ENCODE data around the gene APC2. TPM values are rescaled to one million over a fixed set of nuclear protein-coding genes. Genes with fewer than 3 reads are reported as not detected.
A peak's percentile ranks its signal among the peaks of the same experiment; 100 is the strongest.

The APC2 gene
- total and polyA plus RNA-seq, 2 donors (not counting 1 experiment from before 2014, with no cell fraction given) = 0.12 to 0.16 TPM

DNA sequence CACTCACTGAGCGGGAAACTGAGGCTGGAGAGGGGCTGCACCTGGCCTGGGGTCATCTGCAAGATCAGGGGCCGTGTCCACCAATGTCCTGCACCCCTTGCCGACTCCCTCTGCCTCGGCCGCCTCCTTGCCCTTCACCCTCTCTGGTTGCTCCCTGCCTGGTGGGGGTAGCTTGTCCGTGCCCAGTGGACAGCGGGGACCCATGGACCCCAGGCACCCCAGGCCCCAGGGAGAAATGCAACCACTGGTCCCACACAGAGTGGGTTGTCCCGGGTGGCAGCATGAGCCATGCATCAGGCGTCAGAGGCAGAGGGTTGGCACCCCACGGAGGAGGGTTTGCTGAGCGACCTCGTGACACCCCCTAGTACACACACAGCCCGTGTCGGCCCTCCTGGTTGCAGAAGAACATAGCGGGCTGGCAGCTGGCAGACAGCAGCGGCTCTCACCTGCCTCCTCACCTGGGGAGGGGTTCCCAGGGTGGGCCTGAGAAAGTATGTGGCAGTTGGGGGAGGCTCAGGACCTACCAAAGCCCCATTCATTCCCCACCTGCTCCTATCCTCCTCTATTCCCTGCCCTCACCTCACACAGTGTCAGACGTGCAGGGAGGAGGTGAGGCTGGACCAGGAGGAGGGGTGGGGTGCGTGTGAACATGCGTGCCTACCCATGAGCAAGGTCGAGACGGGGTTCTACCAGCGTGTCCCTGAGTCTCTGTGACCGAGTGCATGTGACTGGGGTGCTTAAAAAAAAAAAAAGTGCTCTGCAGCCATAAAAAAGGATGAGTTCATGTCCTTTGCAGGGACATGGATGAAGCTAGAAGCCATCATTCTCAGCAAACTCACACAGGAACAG, 54.2 kb downstream of the APC2 start:
- Histone ChIP-seq H3K27ac (ENCODE audit: low read length in 2 of 2) (no peak overlapping the region), H2AFZ (ENCODE audit: insufficient read depth, low read depth, low read length, poor library complexity, severe bottlenecking) (no peak overlapping the region), H3K4me3 (ENCODE audit: control extremely low read depth in 1 of 5, extremely low read depth in 1 of 5, insufficient read depth in 1 of 5, low read depth in 2 of 5, low read length in 4 of 5) (no peak overlapping the region), H3K27me3 (replicated peaks in 1 of 4; ENCODE audit: control extremely low read depth in 1 of 4, control insufficient read depth in 3 of 4, insufficient read depth in 4 of 4, low read length in 3 of 4) (peaks cover 0 to 60% (median 16%) of the 10 kb centered on the region in 4 experiments), H3K9ac (ENCODE audit: low read length) (no peak overlapping the region), H3K79me2 (ENCODE audit: control insufficient read depth, insufficient read depth, low read length) (no peaks in the 10 kb centered on the region), H3K4me1 (ENCODE audit: control insufficient read depth in 2 of 2, insufficient read depth in 2 of 2, low read length in 2 of 2) (peaks cover 16 to 21% of the 10 kb centered on the region in 2 donors), H4K20me1 (ENCODE audit: control insufficient read depth, insufficient read depth, low read length, poor library complexity, severe bottlenecking) (no peaks in the 10 kb centered on the region), H3K9me3 (ENCODE audit: control extremely low read depth in 1 of 3, control insufficient read depth in 2 of 3, insufficient read depth in 1 of 3, low read length in 2 of 3) (peaks cover 0 to 53% (median 7%) of the 10 kb centered on the region in 3 donors), H3K4me2 (replicated peaks; ENCODE audit: low read depth, low read length, poor library complexity, severe bottlenecking) (peak overlapping the region; percentile 57), H3K36me3 (replicated peaks in 1 of 2; ENCODE audit: control extremely low read depth in 1 of 2, control insufficient read depth in 1 of 2, extremely low read depth in 1 of 2, insufficient read depth in 2 of 2, low read length in 1 of 2) (no peaks in the 10 kb centered on the region)
- CTCF ChIA-PET = interaction anchor here (1.3 to 1.6 kb wide), 2 partner anchors 38 to 168 kb away, joined by 3 read pairs; no protein-coding TSS in a partner anchor
- Mint-ChIP-seq H3K4me1 (peaks cover 10% of the 10 kb centered on the region), H3K4me3 (no peak overlapping the region), H3K9me3 (ENCODE audit: insufficient read depth) (no peaks in the 10 kb centered on the region), H3K27me3 (peaks cover 24% of the 10 kb centered on the region), H3K27ac (no peak overlapping the region)
- intact Hi-C loops (cut with micrococcal nuclease) = no loop called here
- WGBS (ENCODE audit: insufficient coverage) = 67% methylated on average over 17 of the region's 23 CpGs
- ATAC-seq (ENCODE audit: low read depth) (no peak), DNase-seq (no peak)
- no peak for TF ChIP-seq EZH2 (IDR thresholded peaks at IDR 0.05; ENCODE audit: borderline replicate concordance, insufficient read depth, low read depth, low read length, poor library complexity, severe bottlenecking)
- TF ChIP-seq, protein P1, sequence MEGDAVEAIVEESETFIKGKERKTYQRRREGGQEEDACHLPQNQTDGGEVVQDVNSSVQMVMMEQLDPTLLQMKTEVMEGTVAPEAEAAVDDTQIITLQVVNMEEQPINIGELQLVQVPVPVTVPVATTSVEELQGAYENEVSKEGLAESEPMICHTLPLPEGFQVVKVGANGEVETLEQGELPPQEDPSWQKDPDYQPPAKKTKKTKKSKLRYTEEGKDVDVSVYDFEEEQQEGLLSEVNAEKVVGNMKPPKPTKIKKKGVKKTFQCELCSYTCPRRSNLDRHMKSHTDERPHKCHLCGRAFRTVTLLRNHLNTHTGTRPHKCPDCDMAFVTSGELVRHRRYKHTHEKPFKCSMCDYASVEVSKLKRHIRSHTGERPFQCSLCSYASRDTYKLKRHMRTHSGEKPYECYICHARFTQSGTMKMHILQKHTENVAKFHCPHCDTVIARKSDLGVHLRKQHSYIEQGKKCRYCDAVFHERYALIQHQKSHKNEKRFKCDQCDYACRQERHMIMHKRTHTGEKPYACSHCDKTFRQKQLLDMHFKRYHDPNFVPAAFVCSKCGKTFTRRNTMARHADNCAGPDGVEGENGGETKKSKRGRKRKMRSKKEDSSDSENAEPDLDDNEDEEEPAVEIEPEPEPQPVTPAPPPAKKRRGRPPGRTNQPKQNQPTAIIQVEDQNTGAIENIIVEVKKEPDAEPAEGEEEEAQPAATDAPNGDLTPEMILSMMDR (IDR thresholded peaks at IDR 0.05) = no peak
- POLR2A ChIA-PET = no interaction called here

DNA sequence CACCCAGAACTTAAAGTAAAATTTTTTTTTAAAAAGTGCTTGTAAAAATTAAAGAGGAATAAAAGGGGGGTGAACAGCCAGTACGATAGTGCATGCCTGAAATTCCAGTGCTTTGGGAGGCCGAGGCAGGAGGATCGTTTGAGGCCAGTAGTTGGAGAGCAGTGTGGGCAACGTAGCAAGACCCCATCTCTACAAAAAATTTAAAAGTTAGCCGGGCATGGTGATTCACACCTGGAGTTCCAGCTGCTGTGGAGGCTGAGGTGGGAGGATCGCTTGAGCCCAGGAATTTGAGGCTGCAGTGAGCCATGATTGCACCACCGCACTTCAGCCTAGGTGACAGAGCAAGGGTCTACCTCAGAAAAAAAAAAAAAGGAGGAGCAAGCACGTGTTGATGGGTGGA, 55.1 kb downstream of the APC2 start:
- DNase-seq (no peak), ATAC-seq (ENCODE audit: low read depth) (no peak)
- TF ChIP-seq, protein P1 (IDR thresholded peaks at IDR 0.05) = no peak
- TF ChIP-seq EZH2 (IDR thresholded peaks at IDR 0.05; ENCODE audit: borderline replicate concordance, insufficient read depth, low read depth, low read length, poor library complexity, severe bottlenecking) = no peak
- Mint-ChIP-seq H3K27ac (no peak overlapping the region), H3K27me3 (peaks cover 29% of the 10 kb centered on the region), H3K4me3 (no peak overlapping the region), H3K9me3 (ENCODE audit: insufficient read depth) (no peaks in the 10 kb centered on the region), H3K4me1 (peaks cover 10% of the 10 kb centered on the region)
- H3K27me3 ChIP-seq (replicated peaks in 1 of 4; ENCODE audit: control extremely low read depth in 1 of 4, control insufficient read depth in 3 of 4, insufficient read depth in 4 of 4, low read length in 3 of 4) = peaks cover 0 to 69% (median 18%) of the 10 kb centered on the region in 4 experiments
- H3K4me1 ChIP-seq (ENCODE audit: control insufficient read depth in 2 of 2, insufficient read depth in 2 of 2, low read length in 2 of 2) = peaks cover 16 to 21% of the 10 kb centered on the region in 2 donors
- WGBS (ENCODE audit: insufficient coverage) = 78% methylated on average over 4 of the region's 8 CpGs
- CTCF ChIA-PET = no interaction called here
- H4K20me1 ChIP-seq (ENCODE audit: control insufficient read depth, insufficient read depth, low read length, poor library complexity, severe bottlenecking) = no peaks in the 10 kb centered on the region
- H3K79me2 ChIP-seq (ENCODE audit: control insufficient read depth, insufficient read depth, low read length) = no peaks in the 10 kb centered on the region
- H2AFZ ChIP-seq (ENCODE audit: insufficient read depth, low read depth, low read length, poor library complexity, severe bottlenecking) = no peak overlapping the region
- H3K4me3 ChIP-seq (ENCODE audit: control extremely low read depth in 1 of 5, extremely low read depth in 1 of 5, insufficient read depth in 1 of 5, low read depth in 2 of 5, low read length in 4 of 5) = no peak overlapping the region
- POLR2A ChIA-PET = no interaction called here
- no peak overlapping the region for H3K27ac ChIP-seq (ENCODE audit: low read length in 2 of 2)
- intact Hi-C loops (cut with micrococcal nuclease) = no loop called here
- no peaks in the 10 kb centered on the region for H3K36me3 ChIP-seq (replicated peaks in 1 of 2; ENCODE audit: control extremely low read depth in 1 of 2, control insufficient read depth in 1 of 2, extremely low read depth in 1 of 2, insufficient read depth in 2 of 2, low read length in 1 of 2)
- no peak overlapping the region for H3K4me2 ChIP-seq (replicated peaks; ENCODE audit: low read depth, low read length, poor library complexity, severe bottlenecking)
- no peak overlapping the region for H3K9ac ChIP-seq (ENCODE audit: low read length)
- H3K9me3 ChIP-seq (ENCODE audit: control extremely low read depth in 1 of 3, control insufficient read depth in 2 of 3, insufficient read depth in 1 of 3, low read length in 2 of 3) = peaks cover 0 to 56% (median 7%) of the 10 kb centered on the region in 3 donors
